Measurements from ENCODE around the gene LRATD1. TPM values are rescaled to one million over a fixed set of nuclear protein-coding genes. Genes with fewer than 3 reads are reported as not detected.

LRATD1 gene
- total RNA-seq, 4 donors from 2014 or later = 1.9 to 12.7 (median 9.7) TPM

DNA sequence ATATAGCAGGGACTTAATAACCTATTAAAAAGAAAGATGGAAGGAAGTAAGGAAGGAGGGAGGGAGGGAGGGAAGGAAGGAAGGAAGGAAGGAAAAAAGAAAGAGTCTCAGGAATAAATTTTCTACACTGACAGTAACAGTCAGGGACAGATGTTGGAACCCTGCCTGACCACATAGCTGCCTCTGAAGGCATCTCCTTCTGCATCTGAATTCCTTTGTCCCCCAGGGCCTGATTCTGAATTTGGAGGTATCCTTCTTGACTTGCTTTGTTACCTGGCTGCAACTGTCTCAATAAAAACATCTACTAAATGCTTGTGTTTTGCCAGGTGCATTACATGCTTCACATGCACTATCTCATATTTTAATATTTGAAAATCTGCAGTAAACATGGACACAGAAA lies 17.4 kb upstream of the LRATD1 start:
- Histone ChIP-seq H3K27me3 (no peaks in the 10 kb centered on the region), H3K36me3 (no peaks in the 10 kb centered on the region)

GRCh38 chr2:14615760-14616159 lies 16.8 kb upstream of the LRATD1 start:
- Histone ChIP-seq H3K4me1 (no peaks in the 10 kb centered on the region), H3K9me3 (no peaks in the 10 kb centered on the region), H3K27ac (no peak overlapping the region), H3K4me3 (no peak overlapping the region), H3K27me3 (no peaks in the 10 kb centered on the region), H3K36me3 (no peaks in the 10 kb centered on the region)
- TF ChIP-seq POLR2A (IDR thresholded peaks at IDR 0.05) = no peak
- TF ChIP-seq EP300 (IDR thresholded peaks at IDR 0.05) = no peak
- TF ChIP-seq, protein P1, sequence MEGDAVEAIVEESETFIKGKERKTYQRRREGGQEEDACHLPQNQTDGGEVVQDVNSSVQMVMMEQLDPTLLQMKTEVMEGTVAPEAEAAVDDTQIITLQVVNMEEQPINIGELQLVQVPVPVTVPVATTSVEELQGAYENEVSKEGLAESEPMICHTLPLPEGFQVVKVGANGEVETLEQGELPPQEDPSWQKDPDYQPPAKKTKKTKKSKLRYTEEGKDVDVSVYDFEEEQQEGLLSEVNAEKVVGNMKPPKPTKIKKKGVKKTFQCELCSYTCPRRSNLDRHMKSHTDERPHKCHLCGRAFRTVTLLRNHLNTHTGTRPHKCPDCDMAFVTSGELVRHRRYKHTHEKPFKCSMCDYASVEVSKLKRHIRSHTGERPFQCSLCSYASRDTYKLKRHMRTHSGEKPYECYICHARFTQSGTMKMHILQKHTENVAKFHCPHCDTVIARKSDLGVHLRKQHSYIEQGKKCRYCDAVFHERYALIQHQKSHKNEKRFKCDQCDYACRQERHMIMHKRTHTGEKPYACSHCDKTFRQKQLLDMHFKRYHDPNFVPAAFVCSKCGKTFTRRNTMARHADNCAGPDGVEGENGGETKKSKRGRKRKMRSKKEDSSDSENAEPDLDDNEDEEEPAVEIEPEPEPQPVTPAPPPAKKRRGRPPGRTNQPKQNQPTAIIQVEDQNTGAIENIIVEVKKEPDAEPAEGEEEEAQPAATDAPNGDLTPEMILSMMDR (IDR thresholded peaks at IDR 0.05) = no peak
- TF ChIP-seq POLR2AphosphoS5 (IDR thresholded peaks at IDR 0.05) = no peak
- ATAC-seq = no peak
- WGBS, 2 donors (ENCODE audit: low coverage in 1 of 2) = 75 to 93% methylated on average over 7 of the region's 9 CpGs

More for the DNA sequence above, 17.4 kb upstream of the LRATD1 start:
- Histone ChIP-seq H3K27ac (no peak overlapping the region), H3K4me1 (no peaks in the 10 kb centered on the region), H3K9me3 (no peaks in the 10 kb centered on the region), H3K4me3 (no peak overlapping the region)
- no peak for ATAC-seq
- TF ChIP-seq EP300 (IDR thresholded peaks at IDR 0.05) (no peak), POLR2A (IDR thresholded peaks at IDR 0.05) (no peak), POLR2AphosphoS5 (IDR thresholded peaks at IDR 0.05) (no peak)
- TF ChIP-seq, protein P1 (IDR thresholded peaks at IDR 0.05) = no peak

- Histone ChIP-seq H3K4me1 (no peaks in the 10 kb centered on the region), H3K36me3 (no peaks in the 10 kb centered on the region), H3K4me3 (no peak overlapping the region), H3K27me3 (no peaks in the 10 kb centered on the region), H3K27ac (no peak overlapping the region), H3K9me3 (no peaks in the 10 kb centered on the region)
- no peak for ATAC-seq
- WGBS, 2 donors (ENCODE audit: low coverage in 1 of 2) = 10 to 24% methylated on average over 4 of the region's 4 CpGs
- no peak for TF ChIP-seq POLR2AphosphoS5 (IDR thresholded peaks at IDR 0.05)
- TF ChIP-seq POLR2A (IDR thresholded peaks at IDR 0.05) = no peak
- TF ChIP-seq EP300 (IDR thresholded peaks at IDR 0.05) = no peak
These were observed 16.2 kb upstream of the LRATD1 start for GRCh38 chr2:14616342-14616741.

DNA sequence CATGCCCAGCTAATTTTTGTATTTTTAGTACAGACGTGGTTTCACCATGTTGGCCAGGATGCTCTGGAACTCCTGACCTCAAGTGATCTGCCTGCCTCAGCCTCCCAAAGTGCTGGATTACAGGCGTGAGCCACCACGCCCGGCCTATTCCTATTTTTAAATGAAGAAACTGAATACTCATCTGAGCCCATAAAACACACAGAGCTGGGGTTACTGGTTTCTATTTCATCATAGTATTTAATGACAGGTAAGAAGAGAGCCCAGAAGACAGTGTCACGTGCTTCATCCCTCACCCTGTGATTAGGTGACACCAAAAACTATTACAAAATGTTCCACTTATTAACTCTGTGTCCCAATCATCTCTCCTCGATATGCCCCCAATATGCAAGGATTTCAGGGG lies 15.6 kb upstream of the LRATD1 start:
- no peaks in the 10 kb centered on the region for H3K4me1 ChIP-seq
- H3K9me3 ChIP-seq = no peaks in the 10 kb centered on the region
- ATAC-seq = no peak
- TF ChIP-seq, protein P1 (IDR thresholded peaks at IDR 0.05) = no peak
- TF ChIP-seq POLR2A (IDR thresholded peaks at IDR 0.05) (no peak), POLR2AphosphoS5 (IDR thresholded peaks at IDR 0.05) (no peak), EP300 (IDR thresholded peaks at IDR 0.05) (no peak)
- H3K36me3 ChIP-seq = no peaks in the 10 kb centered on the region
- WGBS, 2 donors (ENCODE audit: low coverage in 1 of 2) = 80 to 91% methylated on average over 1 to 3 of the region's 6 CpGs
- no peak overlapping the region for H3K4me3 ChIP-seq
- H3K27ac ChIP-seq = no peak overlapping the region
- no peaks in the 10 kb centered on the region for H3K27me3 ChIP-seq

DNA sequence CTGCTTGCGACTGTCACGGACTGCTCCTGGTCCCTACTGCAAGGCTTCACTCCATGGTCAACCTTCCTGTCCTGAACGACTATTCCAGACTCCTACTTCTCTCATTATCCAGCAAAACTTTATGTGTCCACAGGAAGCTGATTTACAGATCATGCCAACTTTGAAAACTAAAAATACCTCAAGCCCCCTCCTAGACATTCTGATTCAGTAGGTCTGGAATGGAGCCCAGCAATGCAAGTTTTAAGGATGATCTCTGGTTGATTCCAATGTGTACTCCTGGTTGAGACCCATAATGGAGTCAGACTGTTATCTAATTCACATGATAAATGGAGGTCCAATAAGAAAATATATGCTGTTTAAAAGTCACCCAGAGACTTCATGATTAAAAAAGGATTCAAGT lies 13.1 kb upstream of the LRATD1 start:
- WGBS, 2 donors (ENCODE audit: low coverage in 1 of 2) = 71 to 80% methylated on average over 2 to 3 of the region's 3 CpGs

More for the DNA sequence above, 13.1 kb upstream of the LRATD1 start:
- no peaks in the 10 kb centered on the region for H3K36me3 ChIP-seq
- no peak for ATAC-seq
- TF ChIP-seq POLR2AphosphoS5 (IDR thresholded peaks at IDR 0.05) = no peak
- no peak for TF ChIP-seq POLR2A (IDR thresholded peaks at IDR 0.05)
- TF ChIP-seq, protein P1 (IDR thresholded peaks at IDR 0.05) = no peak
- no peak for TF ChIP-seq EP300 (IDR thresholded peaks at IDR 0.05)
- no peaks in the 10 kb centered on the region for H3K9me3 ChIP-seq
- no peaks in the 10 kb centered on the region for H3K27me3 ChIP-seq
- H3K4me3 ChIP-seq = no peak overlapping the region
- H3K27ac ChIP-seq = no peak overlapping the region
- no peaks in the 10 kb centered on the region for H3K4me1 ChIP-seq

Data from gastroesophageal sphincter (tissue), 4 donors.